DND-41 (cell line): ENCODE measurements around the gene ZNF32.

Experiments used
- CTCF ChIP-seq: IDR thresholded peaks from 2 replicates; pipeline ENCODE4 v1.5.1; 2012; ENCODE audit warnings: borderline replicate concordance, low read length, moderate library complexity, mild to moderate bottlenecking; ENCODE audit not compliant: poor library complexity, severe bottlenecking; ENCODE audit errors: extremely low read depth
- EZH2 ChIP-seq: IDR thresholded peaks from 3 replicates; pipeline ENCODE4 v1.6.1; 2012; ENCODE audit warnings: borderline replicate concordance, low read depth, mild to moderate bottlenecking, moderate library complexity, low read length, inconsistent platforms; ENCODE audit not compliant: severe bottlenecking

GRCh38 chr10:43679509-43679908 lies 30.8 kb upstream of the ZNF32 start:
- no peak for TF ChIP-seq CTCF
- TF ChIP-seq EZH2 = no peak
